Uterus (tissue), 2 donors: ENCODE results near the gene TSHZ1.

ENCODE experiments used
- POLR2A ChIP-seq, 2 donors: fragments of 450-650 bp; IDR thresholded peaks; one replicate each; pipeline ENCODE4 v1.6.1; 2016; ENCODE audit warnings: antibody characterized with exemption in 2 of 2, mild to moderate bottlenecking in 1 of 2, moderate library complexity in 1 of 2
- TF ChIP-seq, protein P1 (sequence below), 4 experiments: fragments of 200-600 bp in 2 of 4; fragments of 450-650 bp in 2 of 4; sonication (generic) in 2 of 4; IDR thresholded peaks; one replicate each; pipeline ENCODE4 v1.5.1; 2016 to 2019; ENCODE audit warnings: antibody characterized with exemption in 4 of 4, mild to moderate bottlenecking in 2 of 4, moderate library complexity in 1 of 4

- TF ChIP-seq, protein P1, sequence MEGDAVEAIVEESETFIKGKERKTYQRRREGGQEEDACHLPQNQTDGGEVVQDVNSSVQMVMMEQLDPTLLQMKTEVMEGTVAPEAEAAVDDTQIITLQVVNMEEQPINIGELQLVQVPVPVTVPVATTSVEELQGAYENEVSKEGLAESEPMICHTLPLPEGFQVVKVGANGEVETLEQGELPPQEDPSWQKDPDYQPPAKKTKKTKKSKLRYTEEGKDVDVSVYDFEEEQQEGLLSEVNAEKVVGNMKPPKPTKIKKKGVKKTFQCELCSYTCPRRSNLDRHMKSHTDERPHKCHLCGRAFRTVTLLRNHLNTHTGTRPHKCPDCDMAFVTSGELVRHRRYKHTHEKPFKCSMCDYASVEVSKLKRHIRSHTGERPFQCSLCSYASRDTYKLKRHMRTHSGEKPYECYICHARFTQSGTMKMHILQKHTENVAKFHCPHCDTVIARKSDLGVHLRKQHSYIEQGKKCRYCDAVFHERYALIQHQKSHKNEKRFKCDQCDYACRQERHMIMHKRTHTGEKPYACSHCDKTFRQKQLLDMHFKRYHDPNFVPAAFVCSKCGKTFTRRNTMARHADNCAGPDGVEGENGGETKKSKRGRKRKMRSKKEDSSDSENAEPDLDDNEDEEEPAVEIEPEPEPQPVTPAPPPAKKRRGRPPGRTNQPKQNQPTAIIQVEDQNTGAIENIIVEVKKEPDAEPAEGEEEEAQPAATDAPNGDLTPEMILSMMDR (IDR thresholded peaks at IDR 0.05), result no peak
- TF ChIP-seq POLR2A (IDR thresholded peaks at IDR 0.05), result no peak
Observed at GRCh38 chr18:75269124-75269680, 58.6 kb downstream of the TSHZ1 start.
